EL (cell line): ENCODE results near the gene UQCC3.
"Not testable (repeated sequence)": the region's sequence is repeated elsewhere in the genome, so short reads cannot be mapped to it uniquely, and the experiment has no call there.

Experiments used
- DNase-seq: peaks from one replicate; pipeline ENCODE4 v3.0.0-alpha.2; 2016

Gene UQCC3

GRCh38 chr11:62671608-62672389 is at the start of gene UQCC3, which contains the start of gene LBHD1:
UQCC3 (plus strand) TSS chr11:62671673; CDS start chr11:62671746, 73 bp downstream.
LBHD1 (minus strand) TSS chr11:62672267; CDS start chr11:62670031, 2,236 bp downstream.
- DNase-seq, result peak; percentile 85

GRCh38 chr11:62622476-62623089 is 48.9 kb upstream of the UQCC3 start:
- DNase-seq, result no peak

- DNase-seq, result no peak
These were observed 43.8 kb upstream of the UQCC3 start for GRCh38 chr11:62627713-62628112.

- no peak for DNase-seq
These were observed 39.0 kb upstream of the UQCC3 start for GRCh38 chr11:62632492-62632891.

- no peak for DNase-seq
These were observed 27.3 kb upstream of the UQCC3 start for GRCh38 chr11:62644220-62644619.

- DNase-seq, result peak; percentile 16
These were observed 25.9 kb upstream of the UQCC3 start for GRCh38 chr11:62645671-62645945.

- peak; percentile 99 for DNase-seq
These were observed 25.3 kb upstream of the UQCC3 start, which contains the start of gene GANAB for GRCh38 chr11:62645946-62646824. GANAB (minus strand) TSS chr11:62646613; CDS start chr11:62646599, 14 bp downstream.

GRCh38 chr11:62646825-62647608 is 24.5 kb upstream of the UQCC3 start:
- no peak for DNase-seq

GRCh38 chr11:62647609-62648005 is 23.9 kb upstream of the UQCC3 start:
- no peak for DNase-seq

- DNase-seq, result no peak
These were observed 23.1 kb upstream of the UQCC3 start for GRCh38 chr11:62648185-62648966.

GRCh38 chr11:62648967-62649364 is 22.5 kb upstream of the UQCC3 start:
- DNase-seq, result no peak

GRCh38 chr11:62649486-62649885 is 22.0 kb upstream of the UQCC3 start:
- no peak for DNase-seq

GRCh38 chr11:62650283-62650682 is 21.2 kb upstream of the UQCC3 start:
- not testable (repeated sequence) for DNase-seq

- DNase-seq, result no peak
These were observed 19.1 kb upstream of the UQCC3 start for GRCh38 chr11:62652161-62653006.

GRCh38 chr11:62654297-62654696 is 17.2 kb upstream of the UQCC3 start:
- no peak for DNase-seq

GRCh38 chr11:62656796-62657429 is 14.6 kb upstream of the UQCC3 start:
- DNase-seq, result no peak

GRCh38 chr11:62664405-62665074 is 6.9 kb upstream of the UQCC3 start:
- peak; percentile 54 for DNase-seq

GRCh38 chr11:62665075-62665598 is 6.3 kb upstream of the UQCC3 start, which contains the start of the genes C11orf98 and CSKMT:
C11orf98 (minus strand) TSS chr11:62665210; CDS start chr11:62665169, 41 bp downstream.
CSKMT (plus strand) TSS chr11:62665312; CDS start chr11:62665880, 568 bp downstream.
- DNase-seq, result peak; percentile 94

- no peak for DNase-seq
These were observed 5.7 kb upstream of the UQCC3 start for GRCh38 chr11:62665599-62666258.
